ENCODE data around the gene EPG5. TPM values are rescaled to one million over a fixed set of nuclear protein-coding genes. Genes with fewer than 3 reads are reported as not detected.

Gene EPG5
- total RNA-seq, 1 donor from 2014 or later = 10.5 TPM

DNA sequence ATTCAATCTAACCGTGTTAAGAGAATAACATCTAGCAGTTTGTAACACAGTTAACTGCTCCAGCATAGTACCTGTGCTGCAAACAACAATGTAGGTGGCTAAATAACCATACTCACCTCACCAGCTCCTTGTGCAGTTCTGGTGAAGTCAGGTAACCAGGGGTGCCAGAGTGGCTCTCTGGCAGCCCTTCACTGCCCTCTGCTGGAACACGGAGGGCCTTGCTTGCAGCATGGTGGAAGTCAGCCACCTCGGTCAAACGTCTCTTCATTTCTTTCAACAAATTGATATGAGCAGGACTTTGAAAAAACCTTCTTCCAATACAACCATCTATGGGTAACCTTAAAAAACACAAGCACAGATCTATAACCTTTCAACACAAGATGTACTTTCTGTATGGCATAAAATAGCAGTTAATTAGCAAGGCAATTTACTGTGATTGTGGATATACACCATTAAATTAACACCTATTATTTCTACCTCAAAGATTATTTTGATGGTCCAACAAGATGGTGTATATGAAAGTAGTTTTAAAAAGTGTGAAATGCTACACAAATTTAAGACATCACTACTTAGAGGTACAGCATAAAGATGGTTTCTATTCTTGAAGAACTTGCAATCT is 56.6 kb downstream of the EPG5 start:
- FAIRE-seq (peak; percentile 32), DNase-seq (ENCODE audit: low read depth) (peak; percentile 49)
- peaks cover 14% of the 10 kb centered on the region for H3K36me3 ChIP-seq (ENCODE audit: control insufficient read depth, insufficient read depth, low read length)
- no peak overlapping the region for H3K4me3 ChIP-seq (ENCODE audit: low read depth, low read length)
- TF ChIP-seq, protein P1, sequence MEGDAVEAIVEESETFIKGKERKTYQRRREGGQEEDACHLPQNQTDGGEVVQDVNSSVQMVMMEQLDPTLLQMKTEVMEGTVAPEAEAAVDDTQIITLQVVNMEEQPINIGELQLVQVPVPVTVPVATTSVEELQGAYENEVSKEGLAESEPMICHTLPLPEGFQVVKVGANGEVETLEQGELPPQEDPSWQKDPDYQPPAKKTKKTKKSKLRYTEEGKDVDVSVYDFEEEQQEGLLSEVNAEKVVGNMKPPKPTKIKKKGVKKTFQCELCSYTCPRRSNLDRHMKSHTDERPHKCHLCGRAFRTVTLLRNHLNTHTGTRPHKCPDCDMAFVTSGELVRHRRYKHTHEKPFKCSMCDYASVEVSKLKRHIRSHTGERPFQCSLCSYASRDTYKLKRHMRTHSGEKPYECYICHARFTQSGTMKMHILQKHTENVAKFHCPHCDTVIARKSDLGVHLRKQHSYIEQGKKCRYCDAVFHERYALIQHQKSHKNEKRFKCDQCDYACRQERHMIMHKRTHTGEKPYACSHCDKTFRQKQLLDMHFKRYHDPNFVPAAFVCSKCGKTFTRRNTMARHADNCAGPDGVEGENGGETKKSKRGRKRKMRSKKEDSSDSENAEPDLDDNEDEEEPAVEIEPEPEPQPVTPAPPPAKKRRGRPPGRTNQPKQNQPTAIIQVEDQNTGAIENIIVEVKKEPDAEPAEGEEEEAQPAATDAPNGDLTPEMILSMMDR (IDR thresholded peaks at IDR 0.05; ENCODE audit: insufficient read depth, low read length, severe bottlenecking) = peak; percentile 86
- no peaks in the 10 kb centered on the region for H3K27me3 ChIP-seq (ENCODE audit: control insufficient read depth, insufficient read depth, low read length)

DNA sequence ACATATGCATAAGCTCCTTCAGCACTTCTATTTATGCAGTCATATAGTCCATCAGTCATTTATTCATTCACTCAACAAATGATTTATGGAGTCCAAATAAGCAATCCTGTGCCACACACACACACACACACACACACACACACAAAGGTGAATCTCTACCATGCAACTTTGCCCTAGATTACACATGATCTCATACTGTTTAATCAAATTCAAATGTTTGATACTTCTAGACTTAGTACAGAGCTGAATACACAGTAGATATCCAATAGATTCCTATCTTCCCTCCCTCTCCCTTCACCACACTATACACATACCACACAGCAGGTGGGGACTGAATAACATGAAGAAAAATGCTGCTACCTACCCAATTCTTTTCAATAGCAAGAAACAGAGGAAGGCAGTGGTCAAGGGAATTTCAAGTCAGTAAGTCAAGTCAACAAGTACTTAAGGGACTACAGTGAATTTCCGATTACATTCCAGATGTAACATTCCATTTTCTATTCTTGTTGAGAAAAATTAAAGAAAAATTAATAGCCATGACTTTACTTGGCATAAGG is 65.4 kb downstream of the EPG5 start:
- no peaks in the 10 kb centered on the region for H3K27me3 ChIP-seq (ENCODE audit: control insufficient read depth, insufficient read depth, low read length)
- no peak for FAIRE-seq
- H3K4me3 ChIP-seq (ENCODE audit: low read depth, low read length) = no peak overlapping the region
- H3K36me3 ChIP-seq (ENCODE audit: control insufficient read depth, insufficient read depth, low read length) = peaks cover 18% of the 10 kb centered on the region
- TF ChIP-seq, protein P1 (IDR thresholded peaks at IDR 0.05; ENCODE audit: insufficient read depth, low read length, severe bottlenecking) = no peak
- no peak for DNase-seq (ENCODE audit: low read depth)

DNA sequence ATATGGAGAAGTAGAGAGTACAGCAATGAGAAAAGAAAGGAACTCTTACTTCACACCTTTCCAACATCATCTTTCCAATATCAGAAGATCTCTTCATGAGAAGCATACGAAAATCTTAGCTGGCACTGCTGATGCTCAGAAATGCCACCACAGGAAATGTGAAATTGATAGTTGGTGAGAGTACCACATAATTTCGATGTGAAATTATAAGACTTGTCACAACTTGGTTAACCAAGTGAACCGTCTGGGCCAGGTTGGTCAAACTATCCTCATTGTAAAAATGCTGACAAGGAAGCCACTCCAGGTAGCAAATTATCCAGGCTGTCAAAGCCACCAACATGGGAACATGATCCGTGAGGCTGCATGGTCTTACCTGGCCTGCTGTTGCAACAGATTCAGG is 66.5 kb downstream of the EPG5 start:
- no peak for FAIRE-seq
- H3K27me3 ChIP-seq (ENCODE audit: control insufficient read depth, insufficient read depth, low read length) = no peaks in the 10 kb centered on the region
- peaks cover 17% of the 10 kb centered on the region for H3K36me3 ChIP-seq (ENCODE audit: control insufficient read depth, insufficient read depth, low read length)
- no peak overlapping the region for H3K4me3 ChIP-seq (ENCODE audit: low read depth, low read length)
- no peak for DNase-seq (ENCODE audit: low read depth)
- TF ChIP-seq, protein P1 (IDR thresholded peaks at IDR 0.05; ENCODE audit: insufficient read depth, low read length, severe bottlenecking) = no peak

DNA sequence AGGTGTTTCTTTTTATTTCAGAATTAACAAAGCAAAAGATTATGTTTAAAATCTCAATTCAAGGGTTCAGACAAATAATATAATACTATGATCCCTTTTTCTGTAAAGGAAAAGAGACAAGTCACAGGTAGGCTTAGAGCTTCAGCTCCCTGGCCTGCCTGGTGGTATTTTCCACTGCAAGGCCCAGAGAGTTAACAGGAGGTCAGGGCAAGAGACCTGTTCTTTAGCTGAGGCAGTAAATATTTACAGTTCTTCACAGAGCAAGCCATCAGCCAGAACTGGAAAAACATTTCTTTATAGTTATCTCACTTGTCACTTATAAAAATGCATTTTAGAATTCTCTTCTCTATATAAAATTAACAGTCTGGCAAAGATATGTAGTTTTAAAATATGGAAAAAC is 70.1 kb downstream of the EPG5 start:
- FAIRE-seq (no peak), DNase-seq (ENCODE audit: low read depth) (no peak)
- TF ChIP-seq, protein P1 (IDR thresholded peaks at IDR 0.05; ENCODE audit: insufficient read depth, low read length, severe bottlenecking) = no peak
- Histone ChIP-seq H3K4me3 (ENCODE audit: low read depth, low read length) (no peak overlapping the region), H3K36me3 (ENCODE audit: control insufficient read depth, insufficient read depth, low read length) (peaks cover 16% of the 10 kb centered on the region), H3K27me3 (ENCODE audit: control insufficient read depth, insufficient read depth, low read length) (no peaks in the 10 kb centered on the region)

DNA sequence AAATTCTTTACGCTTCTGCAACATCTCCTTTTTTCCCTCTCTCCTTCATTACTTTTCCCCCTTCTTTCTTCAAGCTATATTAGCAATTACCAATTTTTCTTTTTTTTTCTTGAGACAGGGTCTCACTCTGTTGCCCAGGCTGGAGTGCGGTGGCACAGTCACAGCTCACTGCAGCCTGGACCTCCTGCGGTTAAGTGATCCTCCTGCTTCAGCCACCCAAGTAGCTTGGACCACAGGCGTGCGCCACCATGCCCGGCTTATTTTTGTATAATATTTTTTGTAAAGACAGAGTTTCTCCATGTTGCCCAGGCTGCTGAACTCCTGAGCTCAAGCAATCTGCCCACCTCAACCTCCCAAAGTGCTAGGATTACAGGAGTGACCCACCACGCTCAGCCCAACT is 70.7 kb downstream of the EPG5 start:
- Histone ChIP-seq H3K4me3 (ENCODE audit: low read depth, low read length) (no peak overlapping the region), H3K27me3 (ENCODE audit: control insufficient read depth, insufficient read depth, low read length) (no peaks in the 10 kb centered on the region), H3K36me3 (ENCODE audit: control insufficient read depth, insufficient read depth, low read length) (peaks cover 16% of the 10 kb centered on the region)
- DNase-seq (ENCODE audit: low read depth) (no peak), FAIRE-seq (no peak)
- TF ChIP-seq, protein P1 (IDR thresholded peaks at IDR 0.05; ENCODE audit: insufficient read depth, low read length, severe bottlenecking) = no peak

DNA sequence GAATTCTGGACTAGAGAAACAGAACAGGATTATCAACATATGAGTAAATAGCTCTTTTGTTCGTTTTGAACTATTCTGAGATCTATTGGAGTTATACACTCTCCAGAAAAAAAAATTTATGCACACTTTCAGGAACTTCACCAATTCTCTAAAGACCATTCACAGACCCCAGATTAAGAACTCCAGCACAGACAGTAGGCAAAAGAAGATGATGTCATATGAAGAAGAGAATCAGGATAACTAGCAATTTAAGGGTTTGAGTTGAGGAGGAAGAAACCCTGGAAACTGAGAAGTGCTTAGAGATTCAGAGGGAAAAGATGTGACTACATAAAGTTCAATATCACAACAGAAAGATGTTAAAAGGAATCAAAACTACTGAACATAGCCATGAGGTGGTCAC is 71.8 kb downstream of the EPG5 start:
- no peak for FAIRE-seq

More for the DNA sequence above, 71.8 kb downstream of the EPG5 start:
- DNase-seq (ENCODE audit: low read depth) = no peak
- no peaks in the 10 kb centered on the region for H3K27me3 ChIP-seq (ENCODE audit: control insufficient read depth, insufficient read depth, low read length)
- peaks cover 11% of the 10 kb centered on the region for H3K36me3 ChIP-seq (ENCODE audit: control insufficient read depth, insufficient read depth, low read length)
- TF ChIP-seq, protein P1 (IDR thresholded peaks at IDR 0.05; ENCODE audit: insufficient read depth, low read length, severe bottlenecking) = no peak
- H3K4me3 ChIP-seq (ENCODE audit: low read depth, low read length) = no peak overlapping the region
